GM21447 (cell line): Measurements from ENCODE around the gene HELZ2.

Experiments
- ATAC-seq: cut with Tn5 transposase; IDR thresholded peaks from one replicate; pipeline ENCODE4 v1.9.1; 2021; ENCODE audit not compliant: unreplicated experiment

Gene HELZ2

DNA sequence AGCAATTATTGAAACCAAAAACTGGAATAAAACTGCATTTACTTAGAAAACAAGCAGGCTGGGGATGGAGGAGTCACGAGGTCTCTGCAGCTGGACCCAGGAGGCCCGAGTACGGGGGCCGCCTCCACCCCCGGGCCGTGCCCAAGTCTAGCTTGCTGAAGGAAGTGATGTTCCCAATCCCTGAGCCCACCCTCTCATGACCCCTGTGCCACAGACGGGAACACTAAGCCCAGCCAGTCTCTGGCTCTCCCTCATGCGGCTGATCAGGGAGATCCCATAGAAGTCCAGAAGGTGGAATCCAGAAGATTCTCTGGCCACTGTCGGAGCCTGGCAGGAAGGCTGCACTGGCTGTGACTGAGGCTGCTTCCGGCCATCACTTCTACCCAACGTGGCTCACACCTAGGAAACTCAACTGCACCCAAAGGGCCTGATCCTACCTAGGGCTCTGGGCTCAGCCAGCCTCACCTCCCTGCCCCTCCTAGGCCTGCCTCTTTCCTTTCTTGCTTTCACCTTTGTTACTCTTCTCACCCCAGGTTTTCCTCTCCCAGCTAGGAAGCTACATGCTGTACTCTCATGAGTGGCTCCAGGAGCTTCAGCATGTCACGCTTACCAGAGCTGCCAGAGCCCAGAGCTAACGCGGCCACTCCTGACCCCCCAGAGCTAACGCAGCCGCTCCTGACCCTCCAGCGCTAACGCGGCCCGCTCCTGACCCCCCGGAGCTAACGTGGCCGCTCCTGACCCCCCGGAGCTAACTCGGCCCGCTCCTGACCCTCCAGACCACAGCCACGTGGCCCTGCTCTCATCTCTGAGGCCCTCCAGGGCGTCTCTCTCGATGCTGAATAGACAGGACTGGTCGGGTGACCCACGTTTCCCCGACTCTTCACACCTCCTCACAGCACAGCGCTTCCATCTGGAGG is 24.7 kb upstream of the HELZ2 start:
- no peak for ATAC-seq

DNA sequence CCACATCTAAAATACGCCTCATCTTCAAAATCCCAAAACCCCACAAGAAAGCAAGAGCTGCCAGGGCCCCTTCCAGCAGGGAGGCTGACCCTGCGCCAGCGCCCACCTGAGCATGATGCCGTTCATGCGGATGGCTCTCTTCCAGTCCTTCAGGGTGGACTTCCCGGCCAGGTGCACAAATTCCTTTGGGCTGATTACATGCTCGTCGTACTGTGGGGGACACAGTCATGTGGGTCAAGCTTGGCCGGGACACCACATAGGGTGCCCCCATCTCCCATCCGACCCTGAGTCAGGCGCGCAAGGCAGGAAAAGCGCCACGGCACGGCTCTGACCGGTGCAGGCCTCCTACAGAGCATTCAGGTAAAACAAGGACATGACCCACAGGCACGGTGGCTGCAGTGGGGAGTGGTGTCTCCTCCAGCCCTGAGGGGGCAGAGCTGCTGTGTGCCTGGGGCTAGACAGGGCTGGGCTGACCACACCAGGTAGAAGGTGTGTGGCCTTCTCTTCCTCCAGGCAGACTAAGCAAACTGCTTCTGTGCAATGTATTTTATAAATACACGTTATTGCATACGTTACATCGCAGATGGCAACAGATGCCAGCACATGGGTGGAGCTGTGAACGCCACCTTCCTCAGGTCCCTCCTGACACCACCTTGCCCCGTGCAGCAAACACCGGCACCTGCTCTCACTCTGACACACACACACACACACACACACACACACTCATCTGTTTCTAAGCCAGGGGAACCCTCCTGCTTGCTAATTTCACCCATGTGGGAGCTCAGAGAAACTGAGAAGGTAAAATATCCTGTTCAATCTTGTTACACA is 23.8 kb upstream of the HELZ2 start:
- no peak for ATAC-seq

GRCh38 chr20:63596423-63596822 is 22.4 kb upstream of the HELZ2 start:
- no peak for ATAC-seq

DNA sequence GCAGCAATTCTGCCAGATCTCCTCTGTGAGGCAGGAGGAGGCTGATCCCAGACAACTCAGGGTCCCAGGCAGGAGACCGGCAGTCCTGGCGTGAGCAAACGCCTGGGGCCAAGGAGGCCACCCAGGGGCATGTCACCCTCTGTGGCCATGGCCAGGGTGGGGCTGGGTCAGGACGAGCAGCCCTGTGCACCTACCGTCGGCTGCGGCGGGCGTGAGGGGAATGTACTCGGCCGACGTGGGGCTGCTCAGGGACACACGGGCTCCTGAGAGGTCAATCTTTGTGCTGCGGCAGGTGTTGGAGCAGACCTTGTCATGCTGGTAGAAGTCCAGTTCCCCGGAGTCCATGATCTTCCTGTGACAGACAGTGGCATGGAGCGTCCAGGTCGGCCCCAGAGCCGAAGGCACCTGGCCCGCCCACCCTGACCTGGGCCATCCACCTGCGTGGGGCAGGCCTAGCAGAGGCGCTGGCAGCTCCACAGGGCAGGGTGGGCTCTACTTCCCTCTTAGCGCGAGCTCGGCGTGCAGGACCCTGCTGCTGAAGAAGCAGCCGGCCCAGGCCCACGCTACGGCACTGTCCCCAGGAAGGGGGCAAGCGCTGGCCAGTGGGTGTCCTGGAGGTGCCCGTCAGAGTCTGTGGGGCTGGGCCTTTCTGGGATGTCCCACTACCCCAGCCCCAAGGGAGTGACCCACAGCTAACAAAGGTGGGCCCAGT is 21.5 kb upstream of the HELZ2 start:
- ATAC-seq = no peak

DNA sequence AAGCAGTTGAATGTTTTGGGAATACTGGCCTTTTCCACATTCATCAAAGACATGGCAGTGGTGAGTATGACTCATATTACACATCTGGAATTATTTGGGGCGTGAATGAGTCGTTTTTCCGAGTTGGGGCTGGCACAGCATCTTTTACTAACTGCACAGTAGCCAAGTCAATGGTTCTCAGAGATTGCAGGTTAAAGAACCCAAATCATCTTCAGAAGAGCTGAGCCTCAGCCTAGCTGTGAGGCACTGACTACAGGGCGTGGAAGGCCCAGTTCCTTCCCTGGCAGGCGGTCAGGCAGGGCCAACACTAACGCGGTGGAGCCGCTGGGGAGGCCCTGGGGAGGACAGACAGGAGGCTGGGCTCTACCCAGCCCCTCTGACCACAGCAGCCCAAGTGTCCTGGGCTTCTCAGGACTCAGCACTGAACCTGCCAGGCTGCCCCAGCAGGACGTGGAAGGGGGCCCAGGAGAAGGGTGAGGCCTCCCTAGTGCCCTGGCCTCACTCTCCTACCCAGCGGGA is 20.1 kb upstream of the HELZ2 start:
- no peak for ATAC-seq

DNA sequence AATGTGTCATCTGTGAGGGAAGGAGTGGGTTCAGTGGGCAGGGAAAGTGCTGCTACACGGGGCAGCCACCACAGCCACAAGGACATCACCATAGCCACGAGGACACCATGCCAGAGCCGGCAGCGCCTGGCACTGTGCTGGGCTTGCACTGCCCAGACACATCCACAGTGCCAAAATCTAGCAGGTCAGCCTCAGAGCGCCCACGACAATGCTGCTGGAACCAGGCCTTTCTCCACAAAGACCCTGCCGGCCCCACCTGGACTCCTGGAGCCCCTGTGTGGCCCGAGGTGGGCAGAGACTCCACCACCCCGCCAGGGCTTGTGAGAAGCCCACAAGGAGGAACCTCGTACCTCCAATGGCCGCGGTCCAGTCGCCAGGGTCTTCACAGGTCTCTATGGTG is 18.6 kb upstream of the HELZ2 start:
- ATAC-seq = no peak

DNA sequence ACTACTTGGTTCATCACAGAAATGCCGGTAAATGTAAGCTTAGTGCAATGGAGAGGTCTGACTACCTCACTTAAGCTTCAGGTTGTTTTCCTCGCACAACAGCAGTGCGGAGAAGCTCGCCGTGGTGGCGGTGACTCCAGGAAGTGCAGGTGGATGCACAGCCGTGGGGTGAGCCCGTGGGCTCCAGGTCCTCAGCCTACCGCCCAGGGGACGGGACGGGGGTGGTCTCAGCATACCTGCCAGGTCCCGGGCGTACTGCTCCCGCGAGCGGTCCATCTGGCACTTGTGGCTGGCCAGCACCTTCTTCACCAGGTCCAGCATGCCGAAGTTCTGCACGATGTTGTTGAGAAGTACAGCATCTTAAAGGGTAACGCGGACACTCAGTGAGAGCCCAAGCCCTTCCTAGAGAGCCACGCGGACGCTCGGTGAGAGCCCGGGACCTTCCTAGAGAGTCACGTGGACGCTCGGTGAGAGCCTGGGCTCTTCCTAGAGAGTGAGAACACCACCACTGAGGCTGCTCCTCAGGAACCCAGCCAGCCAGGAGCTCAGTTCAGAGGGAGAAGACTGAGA is 17.8 kb upstream of the HELZ2 start:
- no peak for ATAC-seq

GRCh38 chr20:63591147-63591533 is 17.1 kb upstream of the HELZ2 start:
- no peak for ATAC-seq

DNA sequence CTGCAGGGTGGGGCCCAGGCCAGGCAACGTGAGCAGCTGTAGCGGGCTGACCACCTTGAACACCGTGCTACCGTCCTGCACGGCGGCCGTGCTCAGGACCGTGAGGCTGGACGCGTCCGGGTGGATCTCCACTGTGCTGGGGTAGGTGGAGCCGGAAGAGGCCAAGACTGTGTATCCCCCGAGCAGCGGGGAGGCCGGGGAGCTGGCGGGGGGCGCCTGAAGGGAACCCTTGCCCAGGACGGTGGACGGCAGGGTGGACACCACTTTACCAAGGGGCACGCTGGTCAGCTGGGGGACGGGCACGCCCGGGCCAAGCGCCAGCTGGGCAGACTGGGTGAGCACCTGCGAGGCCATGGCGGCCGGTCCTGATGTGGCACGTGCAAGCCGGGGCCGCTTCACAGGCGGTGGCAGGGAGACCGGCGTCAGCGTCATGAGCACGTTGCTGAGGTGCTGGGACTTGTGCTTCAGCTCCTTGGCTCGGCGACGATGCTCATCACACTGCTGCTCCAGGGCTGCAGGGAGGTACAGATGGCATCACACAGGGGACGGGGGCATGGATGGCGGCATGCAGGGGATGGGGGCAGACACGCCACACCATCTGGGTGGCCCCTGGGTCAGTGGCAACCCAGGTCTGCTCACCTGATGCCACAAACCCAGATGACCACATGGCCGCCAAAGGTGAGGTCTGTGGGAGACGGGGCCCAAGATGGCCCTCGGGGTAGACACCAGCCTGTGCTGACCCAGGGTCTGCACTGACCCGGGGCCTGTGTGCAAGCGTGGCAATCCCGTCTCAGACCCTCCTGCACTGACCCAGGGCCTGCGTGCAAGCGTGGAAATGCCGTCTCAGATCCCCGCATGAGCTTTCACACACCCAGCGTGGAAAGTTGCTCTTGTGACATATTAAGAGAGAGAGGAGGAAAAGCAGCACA is 16.4 kb upstream of the HELZ2 start:
- no peak for ATAC-seq

GRCh38 chr20:63589261-63590217 is 15.5 kb upstream of the HELZ2 start:
- ATAC-seq = no peak

GRCh38 chr20:63588641-63589041 is 14.6 kb upstream of the HELZ2 start:
- no peak for ATAC-seq

DNA sequence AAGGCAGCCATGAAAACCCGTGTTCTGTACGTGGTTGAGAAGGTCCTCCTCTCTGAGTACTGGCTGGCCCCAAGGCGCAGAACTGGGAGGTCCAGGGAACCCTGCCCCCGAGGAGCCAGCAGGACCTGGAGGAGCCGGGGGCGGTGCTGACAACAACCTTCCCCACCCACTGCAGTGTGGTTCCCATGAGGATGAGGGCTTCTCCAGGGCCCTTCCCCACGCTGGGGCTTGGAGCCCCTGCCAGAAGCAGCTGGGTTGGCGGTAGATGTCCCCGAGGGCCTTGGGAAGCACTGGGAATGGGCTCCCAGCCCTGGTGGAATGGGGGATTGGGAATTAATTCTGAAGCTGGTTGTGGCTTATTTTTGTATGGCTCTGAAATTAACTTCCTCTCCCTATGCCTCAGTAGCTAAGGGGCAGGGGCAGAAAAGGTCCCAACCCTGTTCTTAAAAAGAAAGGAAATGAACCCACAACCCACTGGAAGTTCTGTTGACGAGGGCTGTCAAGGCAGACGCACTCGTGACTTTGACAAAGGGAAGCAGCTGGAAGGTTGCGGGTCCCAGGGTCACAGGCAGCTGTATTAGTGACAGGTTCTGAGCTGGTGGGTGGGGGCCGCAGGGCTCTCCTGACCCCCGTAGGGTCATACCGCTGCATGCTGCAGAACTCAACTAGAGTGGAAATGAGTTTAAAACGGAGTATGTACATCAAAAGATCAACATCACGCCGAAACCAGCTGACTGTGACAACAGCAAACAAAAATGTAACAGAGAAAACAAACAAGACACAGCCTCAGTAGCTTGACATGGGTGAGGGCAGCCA is 13.9 kb upstream of the HELZ2 start:
- ATAC-seq = no peak

DNA sequence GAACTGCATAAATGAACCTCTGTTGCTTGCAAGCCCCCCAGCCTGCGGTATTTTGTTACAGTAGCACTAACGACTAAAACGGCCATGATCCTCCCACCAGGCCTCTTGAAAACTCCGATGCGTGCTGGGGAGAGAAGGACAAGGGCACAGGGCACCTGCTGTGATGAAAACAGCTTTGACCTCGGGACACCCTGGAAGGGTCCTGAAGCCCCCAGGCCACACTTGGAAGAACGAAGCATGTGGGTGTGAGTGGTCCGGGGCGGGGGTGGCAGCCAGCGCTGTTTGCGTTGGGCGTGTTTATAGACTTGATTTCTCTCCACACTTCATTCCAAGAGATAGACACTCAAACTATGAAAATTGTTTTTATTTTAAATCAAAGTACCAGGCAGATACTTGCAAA is 13.2 kb upstream of the HELZ2 start:
- ATAC-seq = no peak

GRCh38 chr20:63586797-63587196 is 12.8 kb upstream of the HELZ2 start:
- ATAC-seq = no peak

DNA sequence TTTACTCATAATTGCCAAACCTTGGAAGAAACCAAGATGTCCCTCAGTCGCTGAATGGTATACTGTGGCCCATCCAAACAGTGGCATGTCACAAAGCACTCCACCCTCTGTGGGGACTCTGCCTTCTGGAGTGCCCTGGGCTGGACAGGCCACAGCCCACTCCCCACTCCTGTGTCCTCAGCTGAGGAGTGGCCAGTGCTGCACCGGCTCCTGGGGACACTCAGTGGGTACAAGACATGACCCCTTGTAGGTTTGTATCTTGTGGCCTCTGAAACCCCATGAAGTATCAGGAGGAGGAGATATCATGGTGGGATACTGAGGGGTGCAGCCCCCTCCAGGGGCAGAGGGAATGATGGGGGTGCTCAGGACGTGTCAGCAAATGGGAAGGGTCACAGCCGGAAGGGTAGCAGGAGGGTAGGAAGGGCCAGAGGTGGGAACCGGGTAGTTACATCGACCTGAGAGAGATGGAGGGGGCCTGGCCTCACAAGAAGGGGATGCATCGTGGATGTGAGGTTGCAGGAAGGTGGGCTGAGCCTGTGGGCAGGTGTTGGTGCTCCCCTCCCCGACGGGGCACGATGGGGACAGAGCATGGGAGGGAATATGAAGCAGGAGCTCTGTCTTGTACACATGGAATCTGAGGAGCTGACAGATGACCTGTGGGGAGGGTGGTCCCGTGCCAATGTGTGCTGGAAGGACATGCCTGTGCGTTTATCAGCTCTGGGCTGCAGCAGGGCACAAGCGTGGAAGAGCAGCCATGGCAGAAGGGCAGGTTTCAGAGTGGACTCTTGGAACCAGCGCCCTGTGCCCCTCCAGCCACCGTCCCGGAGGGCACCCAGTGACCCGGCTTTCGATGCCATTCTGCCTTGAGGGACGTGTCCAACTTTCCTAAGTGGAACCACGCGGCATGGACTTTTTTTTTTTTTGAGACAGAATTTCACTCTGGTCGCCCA is 11.9 kb upstream of the HELZ2 start:
- no peak for ATAC-seq

DNA sequence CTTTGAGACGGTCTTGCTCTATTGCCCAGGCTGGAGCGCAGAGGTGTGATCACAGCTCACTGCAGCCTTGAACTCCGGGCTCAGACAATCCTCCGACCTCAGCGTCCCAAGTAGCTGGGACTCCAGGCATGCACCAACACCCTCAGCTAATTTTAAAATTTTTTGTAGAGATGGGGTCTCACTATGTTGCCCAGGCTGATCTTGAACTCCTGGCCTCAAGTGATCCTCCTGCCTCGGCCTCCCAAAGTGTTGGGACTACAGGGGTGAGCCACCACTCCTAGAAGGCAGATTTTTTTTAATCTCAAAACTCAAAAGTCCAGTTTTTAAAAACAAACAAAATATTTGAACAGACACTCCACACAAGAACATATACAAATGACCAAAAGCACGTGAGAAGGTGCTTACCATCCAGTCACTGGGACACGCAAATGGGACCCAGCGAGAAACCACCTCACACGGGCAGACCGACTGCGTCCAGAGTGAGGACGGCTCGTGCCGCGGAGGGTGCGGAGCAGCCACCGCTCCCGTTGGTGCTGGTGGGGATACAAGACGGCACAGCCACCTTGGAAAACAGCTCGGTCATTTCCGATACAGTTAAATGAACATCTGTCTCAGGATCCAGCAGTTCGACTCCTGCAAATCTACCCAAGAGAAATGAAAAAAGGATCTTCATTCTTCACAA is 8.5 kb upstream of the HELZ2 start:
- ATAC-seq = no peak
